Measurements from ENCODE around the gene MOGAT3. TPM values are rescaled to one million over a fixed set of nuclear protein-coding genes. Genes with fewer than 3 reads are reported as not detected.

The MOGAT3 gene
- total RNA-seq, 1 donor from 2014 or later: not detected

DNA sequence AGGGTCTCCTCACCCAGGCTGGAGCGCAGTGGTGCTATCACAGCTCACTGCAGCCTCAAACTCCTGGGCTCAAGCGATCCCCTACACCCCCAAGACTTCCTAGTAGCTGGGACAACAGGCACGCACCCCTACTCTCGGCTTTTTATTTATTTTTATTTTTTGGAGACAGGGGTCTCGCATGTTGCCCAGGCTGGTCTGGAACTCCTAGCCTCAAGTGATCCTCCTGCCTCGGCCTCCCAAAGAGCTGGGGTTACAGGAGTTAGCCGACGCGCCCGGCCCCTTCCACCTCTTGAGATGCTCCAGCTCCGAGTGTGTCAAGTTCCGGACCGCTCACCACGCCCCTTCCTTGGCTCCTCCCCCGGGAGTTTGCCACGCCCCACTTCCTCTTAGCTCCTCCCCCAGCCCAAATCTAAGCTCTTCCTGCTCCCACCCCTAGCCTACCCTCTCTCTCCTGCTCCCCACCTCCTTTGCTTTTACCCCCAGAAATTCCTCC, 27.0 kb downstream of the MOGAT3 start:
- intact Hi-C loops (cut with micrococcal nuclease): no loop called here
- H3K9me3 ChIP-seq (replicated peaks): no peaks in the 10 kb centered on the region
- no peaks in the 10 kb centered on the region for H3K36me3 ChIP-seq
- no peak overlapping the region for H3K27ac ChIP-seq (replicated peaks)
- H3K27me3 ChIP-seq (ENCODE audit: low read depth): peaks cover 100% of the 10 kb centered on the region
- peaks cover 34% of the 10 kb centered on the region for H3K4me1 ChIP-seq
- TF ChIP-seq, protein P1, sequence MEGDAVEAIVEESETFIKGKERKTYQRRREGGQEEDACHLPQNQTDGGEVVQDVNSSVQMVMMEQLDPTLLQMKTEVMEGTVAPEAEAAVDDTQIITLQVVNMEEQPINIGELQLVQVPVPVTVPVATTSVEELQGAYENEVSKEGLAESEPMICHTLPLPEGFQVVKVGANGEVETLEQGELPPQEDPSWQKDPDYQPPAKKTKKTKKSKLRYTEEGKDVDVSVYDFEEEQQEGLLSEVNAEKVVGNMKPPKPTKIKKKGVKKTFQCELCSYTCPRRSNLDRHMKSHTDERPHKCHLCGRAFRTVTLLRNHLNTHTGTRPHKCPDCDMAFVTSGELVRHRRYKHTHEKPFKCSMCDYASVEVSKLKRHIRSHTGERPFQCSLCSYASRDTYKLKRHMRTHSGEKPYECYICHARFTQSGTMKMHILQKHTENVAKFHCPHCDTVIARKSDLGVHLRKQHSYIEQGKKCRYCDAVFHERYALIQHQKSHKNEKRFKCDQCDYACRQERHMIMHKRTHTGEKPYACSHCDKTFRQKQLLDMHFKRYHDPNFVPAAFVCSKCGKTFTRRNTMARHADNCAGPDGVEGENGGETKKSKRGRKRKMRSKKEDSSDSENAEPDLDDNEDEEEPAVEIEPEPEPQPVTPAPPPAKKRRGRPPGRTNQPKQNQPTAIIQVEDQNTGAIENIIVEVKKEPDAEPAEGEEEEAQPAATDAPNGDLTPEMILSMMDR (IDR thresholded peaks at IDR 0.05; ENCODE audit: borderline replicate concordance): no peak
- no peak for DNase-seq
- peak overlapping the region; percentile 54 for H3K4me3 ChIP-seq

- Histone ChIP-seq H3K36me3 (no peaks in the 10 kb centered on the region), H3K4me1 (peaks cover 34% of the 10 kb centered on the region), H3K27me3 (ENCODE audit: low read depth) (peaks cover 100% of the 10 kb centered on the region), H3K9me3 (replicated peaks) (no peaks in the 10 kb centered on the region), H3K4me3 (peak overlapping the region; percentile 54), H3K27ac (replicated peaks) (no peak overlapping the region)
- peak; percentile 75 for DNase-seq
- intact Hi-C loops (cut with micrococcal nuclease): no loop called here
- TF ChIP-seq, protein P1 (IDR thresholded peaks at IDR 0.05; ENCODE audit: borderline replicate concordance): no peak
Observed at GRCh38 chr7:101172854-101173751, 27.7 kb downstream of the MOGAT3 start.

DNA sequence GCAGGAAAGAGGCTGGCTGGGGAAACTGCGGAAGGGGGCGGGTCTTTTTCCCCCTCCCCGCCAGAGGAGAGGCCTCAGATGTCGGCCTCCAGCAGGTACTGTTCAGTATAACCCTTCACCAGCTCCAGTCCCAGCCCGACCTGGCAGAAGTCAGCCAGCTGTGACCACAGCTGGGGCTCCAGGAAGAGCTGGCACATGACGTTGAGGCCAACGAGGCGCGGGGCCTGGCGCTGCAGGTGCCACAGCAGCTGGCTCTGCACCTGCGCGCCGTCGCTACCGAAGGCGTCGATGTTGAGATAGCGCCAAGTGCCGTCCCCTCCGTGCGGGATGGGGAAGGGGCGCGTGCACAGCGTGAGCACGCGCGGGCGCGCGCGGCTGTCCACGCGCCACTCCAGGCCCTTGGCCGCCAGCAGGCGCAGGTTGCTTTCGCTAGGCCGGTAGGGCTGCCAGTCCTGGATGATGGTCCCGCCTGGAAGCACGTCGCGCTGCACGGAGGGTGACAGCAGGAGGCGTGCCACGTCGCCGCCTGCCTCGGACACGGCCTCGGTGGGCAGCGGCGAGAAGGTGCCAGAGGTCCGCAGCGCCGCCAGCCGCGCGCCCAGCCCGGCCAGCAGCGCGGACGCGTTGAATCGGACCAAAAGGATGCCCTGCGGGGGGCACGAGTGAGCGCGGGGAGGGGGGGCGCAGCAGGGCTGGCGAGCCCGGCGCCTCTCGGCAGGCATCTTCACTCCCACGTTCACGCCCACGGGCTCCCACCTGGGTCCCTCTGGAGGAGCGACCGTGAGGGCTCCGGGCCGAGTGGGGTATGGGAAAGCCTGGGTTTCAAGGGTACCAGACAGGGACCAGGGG, 28.6 kb downstream of the MOGAT3 start:
- DNase-seq: no peak
- no peaks in the 10 kb centered on the region for H3K36me3 ChIP-seq
- no peak overlapping the region for H3K27ac ChIP-seq (replicated peaks)
- peaks cover 100% of the 10 kb centered on the region for H3K27me3 ChIP-seq (ENCODE audit: low read depth)
- intact Hi-C loops (cut with micrococcal nuclease): no loop called here
- H3K4me1 ChIP-seq: peaks cover 34% of the 10 kb centered on the region
- H3K9me3 ChIP-seq (replicated peaks): no peaks in the 10 kb centered on the region
- H3K4me3 ChIP-seq: peak overlapping the region; percentile 29
- TF ChIP-seq, protein P1 (IDR thresholded peaks at IDR 0.05; ENCODE audit: borderline replicate concordance): no peak

GRCh38 chr7:101171442-101171837, 29.4 kb downstream of the MOGAT3 start:
- TF ChIP-seq, protein P1 (IDR thresholded peaks at IDR 0.05; ENCODE audit: borderline replicate concordance): no peak
- no peaks in the 10 kb centered on the region for H3K9me3 ChIP-seq (replicated peaks)
- H3K4me1 ChIP-seq: peaks cover 34% of the 10 kb centered on the region
- peaks cover 100% of the 10 kb centered on the region for H3K27me3 ChIP-seq (ENCODE audit: low read depth)
- H3K27ac ChIP-seq (replicated peaks): no peak overlapping the region
- intact Hi-C loops (cut with micrococcal nuclease): no loop called here
- H3K36me3 ChIP-seq: no peaks in the 10 kb centered on the region
- DNase-seq: no peak
- H3K4me3 ChIP-seq: no peak overlapping the region

- Histone ChIP-seq H3K9me3 (replicated peaks) (no peaks in the 10 kb centered on the region), H3K4me3 (no peak overlapping the region), H3K36me3 (no peaks in the 10 kb centered on the region), H3K4me1 (peaks cover 38% of the 10 kb centered on the region), H3K27me3 (ENCODE audit: low read depth) (peaks cover 100% of the 10 kb centered on the region), H3K27ac (replicated peaks) (no peak overlapping the region)
- TF ChIP-seq, protein P1 (IDR thresholded peaks at IDR 0.05; ENCODE audit: borderline replicate concordance): no peak
- no peak for DNase-seq
- intact Hi-C loops (cut with micrococcal nuclease): no loop called here
Observed at GRCh38 chr7:101170617-101171441, 30.0 kb downstream of the MOGAT3 start.

Measured in left ventricle myocardium inferior (tissue), 1 donor.